ENCODE measurements around the gene CLCC1.
A peak's percentile ranks its signal among the peaks of the same experiment; 100 is the strongest.

DNA sequence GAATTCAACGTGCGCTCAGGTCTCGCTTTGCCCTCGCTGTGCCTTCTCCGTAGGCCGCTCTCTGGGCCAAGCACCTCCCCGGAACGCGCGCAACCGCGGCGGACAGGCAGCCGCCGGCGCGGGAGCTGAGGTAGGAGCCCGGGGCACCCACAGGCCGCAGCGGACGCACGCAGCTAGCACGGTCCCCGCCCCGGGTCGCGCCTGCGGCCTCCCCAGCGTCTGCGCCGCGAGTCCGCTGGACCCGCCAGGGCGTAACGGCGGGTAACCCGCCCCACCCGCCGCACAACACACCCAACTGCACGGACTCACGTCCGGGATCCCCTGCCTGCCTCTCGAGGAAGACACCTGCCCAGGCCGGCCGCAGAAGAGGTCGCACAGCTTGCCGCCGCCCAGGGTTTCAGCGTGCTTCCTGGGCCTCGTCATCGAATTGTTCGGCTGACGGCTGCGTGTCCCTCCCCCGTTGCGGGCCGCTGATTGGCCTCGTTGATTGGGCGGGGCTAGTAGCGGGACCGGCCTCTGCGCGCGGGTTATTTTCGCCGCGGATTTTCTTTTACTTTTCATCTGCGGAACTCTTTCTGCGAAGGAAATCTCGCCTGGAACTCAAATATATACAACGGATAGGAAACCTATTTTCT, at the start of gene CLCC1:
- TF ChIP-seq, protein P1, sequence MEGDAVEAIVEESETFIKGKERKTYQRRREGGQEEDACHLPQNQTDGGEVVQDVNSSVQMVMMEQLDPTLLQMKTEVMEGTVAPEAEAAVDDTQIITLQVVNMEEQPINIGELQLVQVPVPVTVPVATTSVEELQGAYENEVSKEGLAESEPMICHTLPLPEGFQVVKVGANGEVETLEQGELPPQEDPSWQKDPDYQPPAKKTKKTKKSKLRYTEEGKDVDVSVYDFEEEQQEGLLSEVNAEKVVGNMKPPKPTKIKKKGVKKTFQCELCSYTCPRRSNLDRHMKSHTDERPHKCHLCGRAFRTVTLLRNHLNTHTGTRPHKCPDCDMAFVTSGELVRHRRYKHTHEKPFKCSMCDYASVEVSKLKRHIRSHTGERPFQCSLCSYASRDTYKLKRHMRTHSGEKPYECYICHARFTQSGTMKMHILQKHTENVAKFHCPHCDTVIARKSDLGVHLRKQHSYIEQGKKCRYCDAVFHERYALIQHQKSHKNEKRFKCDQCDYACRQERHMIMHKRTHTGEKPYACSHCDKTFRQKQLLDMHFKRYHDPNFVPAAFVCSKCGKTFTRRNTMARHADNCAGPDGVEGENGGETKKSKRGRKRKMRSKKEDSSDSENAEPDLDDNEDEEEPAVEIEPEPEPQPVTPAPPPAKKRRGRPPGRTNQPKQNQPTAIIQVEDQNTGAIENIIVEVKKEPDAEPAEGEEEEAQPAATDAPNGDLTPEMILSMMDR (IDR thresholded peaks at IDR 0.05) = peak in 1 of 12 donors; percentile 9
- peak in 1 of 2 donors; percentile 90 for TF ChIP-seq POLR2A (IDR thresholded peaks at IDR 0.05)

Measured in heart left ventricle (tissue), 13 donors.